SK-N-SH (cell line): ENCODE data around the gene ZSCAN30. TPM values are rescaled to one million over a fixed set of nuclear protein-coding genes. Genes with fewer than 3 reads are reported as not detected.

Experiments
- CTCF ChIA-PET: fragments of 300-600, 350-600 bp; formaldehyde crosslinking; extraction: SDS; loops from one replicate; lab custom pipeline; 2021; lab: Yijun Ruan, JAX
- POLR2A ChIA-PET: fragments of 350-600 bp; sonication (Branson Sonifier 250); formaldehyde crosslinking; extraction: SDS; loops from one replicate; lab custom pipeline; 2020; ENCODE audit warnings: antibody characterized with exemption, inconsistent platforms; lab: Yijun Ruan, JAX
- DNase-seq: peaks from one replicate; pipeline ENCODE4 v3.0.0; 2012
- H2AFZ ChIP-seq: fragments of 200-600 bp; sonication (generic); 2 replicates; pipeline ENCODE4 v1.8.1; 2016; ENCODE audit warnings: antibody characterized with exemption, mild to moderate bottlenecking, low read depth
- H3F3A ChIP-seq: fragments of 200-600 bp; sonication (generic); replicated peaks from 2 replicates; pipeline ENCODE3; 2016; ENCODE audit warnings: antibody characterized with exemption, mild to moderate bottlenecking; ENCODE audit not compliant: insufficient read depth
- H3K27ac ChIP-seq, 2 experiments: fragments of 200-500 bp in 1 of 2; fragments of 200-600 bp in 1 of 2; sonication (Bioruptor generic) in 1 of 2; sonication (generic), shearing (Covaris generic) in 1 of 2; 2 replicates each; pipeline versions ENCODE4 v1.5.1 to v1.6.1; 2014 to 2016; ENCODE audit warnings: low read depth in 2 of 2, inconsistent platforms in 1 of 2, low read length in 1 of 2, mild to moderate bottlenecking in 1 of 2, mixed read lengths in 1 of 2
- H3K27me3 ChIP-seq: fragments of 200-600 bp; sonication (generic), shearing (Covaris generic); 2 replicates; pipeline ENCODE4 v1.6.1; 2016; ENCODE audit warnings: mixed run types; ENCODE audit not compliant: insufficient read depth
- H3K36me3 ChIP-seq, 2 experiments: fragments of 200-500 bp in 1 of 2; fragments of 200-600 bp in 1 of 2; sonication (Bioruptor generic) in 1 of 2; sonication (generic) in 1 of 2; replicated peaks in 1 of 2; 2 replicates each; pipeline versions ENCODE3 to v1.5.1; 2014 to 2016; ENCODE audit warnings: low read length in 1 of 2, mild to moderate bottlenecking in 1 of 2; ENCODE audit not compliant: insufficient read depth in 2 of 2, control insufficient read depth in 1 of 2
- H3K4me1 ChIP-seq, 2 experiments: fragments of 200-500 bp in 1 of 2; fragments of 200-600 bp in 1 of 2; sonication (Bioruptor generic) in 1 of 2; sonication (generic), shearing (Covaris generic) in 1 of 2; 2 replicates each; pipeline versions ENCODE4 v1.5.1 to v1.6.1; 2014 to 2016; ENCODE audit warnings: low read depth in 1 of 2, low read length in 1 of 2, mixed run types in 1 of 2; ENCODE audit not compliant: insufficient read depth in 2 of 2, control insufficient read depth in 1 of 2
- H3K4me2 ChIP-seq: fragments of 200-600 bp; sonication (generic), shearing (Covaris generic); 2 replicates; pipeline ENCODE4 v1.6.1; 2017; ENCODE audit warnings: mixed run types
- H3K4me3 ChIP-seq, 2 experiments: fragments of 200-500 bp in 1 of 2; fragments of 200-600 bp in 1 of 2; sonication (Bioruptor generic) in 1 of 2; sonication (generic), shearing (Covaris generic) in 1 of 2; 2 replicates each; pipeline versions ENCODE4 v1.5.1 to v1.8.1; 2014 to 2016; ENCODE audit warnings: low read depth in 2 of 2, inconsistent platforms in 1 of 2, low read length in 1 of 2, mild to moderate bottlenecking in 1 of 2, mixed read lengths in 1 of 2, moderate library complexity in 1 of 2
- H3K79me2 ChIP-seq: fragments of 200-600 bp; sonication (generic); 2 replicates; pipeline ENCODE4 v1.8.1; 2017; ENCODE audit warnings: mild to moderate bottlenecking; ENCODE audit not compliant: insufficient read depth
- H3K9ac ChIP-seq: fragments of 200-600 bp; sonication (generic); 2 replicates; pipeline ENCODE4 v1.6.1; 2017; ENCODE audit warnings: mixed run types
- H3K9me2 ChIP-seq: fragments of 200-600 bp; sonication (generic); 2 replicates; pipeline ENCODE4 v1.6.1; 2017; ENCODE audit warnings: mixed run types
- H3K9me3 ChIP-seq: fragments of 200-600 bp; sonication (generic); 2 replicates; pipeline ENCODE4 v1.6.1; 2017; ENCODE audit warnings: mixed run types, mild to moderate bottlenecking, moderate library complexity
- H4K20me1 ChIP-seq: fragments of 200-600 bp; sonication (generic); 2 replicates; pipeline ENCODE4 v1.6.1; 2017; ENCODE audit warnings: mild to moderate bottlenecking, mixed run types; ENCODE audit not compliant: insufficient read depth
- FOSL2 ChIP-seq: IDR thresholded peaks from 2 replicates; pipeline ENCODE4 v1.4.0; 2012; ENCODE audit warnings: low read depth, mild to moderate bottlenecking, moderate library complexity, borderline replicate concordance
- GATA2 ChIP-seq: sonication (generic); formaldehyde crosslinking; IDR thresholded peaks from 2 replicates; pipeline ENCODE4 v1.5.0; 2020; ENCODE audit warnings: mild to moderate bottlenecking, missing genetic modification reagents
- IRF3 ChIP-seq: fragments of 150-350 bp; IDR thresholded peaks from 2 replicates; pipeline ENCODE4 v1.6.1; 2016; ENCODE audit warnings: mild to moderate bottlenecking, low read depth, low read length
- MAX ChIP-seq: IDR thresholded peaks from 2 replicates; pipeline ENCODE4 v1.4.0; 2012; ENCODE audit warnings: low read depth
- MEF2A ChIP-seq: IDR thresholded peaks from 2 replicates; pipeline ENCODE4 v1.4.0; 2012; ENCODE audit warnings: low read depth, borderline replicate concordance
- NFIC ChIP-seq: IDR thresholded peaks from 2 replicates; pipeline ENCODE4 v1.4.0; 2012; ENCODE audit warnings: borderline replicate concordance
- RCOR1 ChIP-seq: fragments of 150-350 bp; IDR thresholded peaks from 2 replicates; pipeline ENCODE4 v1.6.1; 2017; ENCODE audit warnings: antibody characterized with exemption, low read length
- REST ChIP-seq: IDR thresholded peaks from 2 replicates; pipeline ENCODE4 v1.6.1; 2012; ENCODE audit warnings: mild to moderate bottlenecking, low read depth, low read length, moderate library complexity
- USF1 ChIP-seq: IDR thresholded peaks from 2 replicates; pipeline ENCODE4 v1.4.0; 2012; ENCODE audit warnings: low read depth, borderline replicate concordance
- USF2 ChIP-seq: fragments of 150-350 bp; IDR thresholded peaks from 2 replicates; pipeline ENCODE4 v1.6.1; 2017; ENCODE audit warnings: antibody characterized with exemption, low read length, low read depth, borderline replicate concordance
- YY1 ChIP-seq: IDR thresholded peaks from 2 replicates; pipeline ENCODE4 v1.4.0; 2012; ENCODE audit warnings: low read depth, mild to moderate bottlenecking
- WGBS: methylation state at CpG from one replicate; pipeline ENCODE4 v1.1.6; 2017; ENCODE audit warnings: low lambda C conversion rate; 5-methylcytosine and 5-hydroxymethylcytosine counted together
- polyA plus RNA-seq, 3 experiments: library from polyadenylated mRNA; depleted of rRNA; stranded (reverse); fragments of >200 nt; gene quantifications; 2 replicates each; pipeline ENCODE4 v1.2.3, GENCODE V29; 2012

ZSCAN30 gene
- polyA plus RNA-seq, 1 of the 3 experiments (the other 2 are of a cell fraction), result 5.9 TPM

- POLR2A ChIA-PET, result no interaction called here
- no peak for TF ChIP-seq MEF2A
- no peak for TF ChIP-seq MAX
- no peak for TF ChIP-seq YY1
- TF ChIP-seq IRF3, result no peak
- TF ChIP-seq FOSL2, result no peak
- no peak for TF ChIP-seq RCOR1
- no peak for TF ChIP-seq NFIC
- TF ChIP-seq GATA2 (CRISPR knock-in tag), result no peak
- TF ChIP-seq, all 33 proteins: peak for 0
- Histone ChIP-seq H3K9ac (no peak overlapping the region), H3K27ac (no peak overlapping the region; a peak in 1 of 4 replicates), H3K36me3 (peaks cover 0 to 10% of the 10 kb centered on the region in 2 experiments), H3K27me3 (no peaks in the 10 kb centered on the region), H3K9me3 (0 out of 2 replicates have a peak, but pooled peaks cover 12% of the 10 kb centered on the region), H4K20me1 (no peaks in the 10 kb centered on the region), H3K4me1 (no peaks in the 10 kb centered on the region), H2AFZ (no peak overlapping the region), H3K79me2 (no peaks in the 10 kb centered on the region), H3F3A (no peaks in the 10 kb centered on the region), H3K4me3 (no peak overlapping the region), H3K9me2 (no peaks in the 10 kb centered on the region), H3K4me2 (no peak overlapping the region)
- 38% methylated on average over 2 of the region's 2 CpGs for WGBS
- no peak for DNase-seq
- CTCF ChIA-PET, result no interaction called here
These were observed 35.1 kb upstream of the ZSCAN30 start for GRCh38 chr18:35324926-35325655.

GRCh38 chr18:35322486-35323458 is 32.7 kb upstream of the ZSCAN30 start:
- H3K9me3 ChIP-seq, result 0 out of 2 replicates have a peak, but pooled peaks cover 4% of the 10 kb centered on the region
- ChIA-PET POLR2A (no interaction called here), CTCF (no interaction called here)
- no peaks in the 10 kb centered on the region for H3F3A ChIP-seq
- no peak overlapping the region for H3K9ac ChIP-seq
- no peak overlapping the region for H2AFZ ChIP-seq
- H3K4me3 ChIP-seq, result no peak overlapping the region
- H4K20me1 ChIP-seq, result no peaks in the 10 kb centered on the region
- TF ChIP-seq USF1 (no peak), USF2 (no peak), RCOR1 (no peak), REST (no peak)
- peaks cover 0 to 2% of the 10 kb centered on the region in 2 experiments; a peak in 1 of 4 replicates for H3K4me1 ChIP-seq
- no peaks in the 10 kb centered on the region for H3K9me2 ChIP-seq
- no peak for DNase-seq
- no peak overlapping the region for H3K27ac ChIP-seq
- 61% methylated on average over 3 of the region's 3 CpGs for WGBS
- no peaks in the 10 kb centered on the region for H3K27me3 ChIP-seq
- H3K79me2 ChIP-seq, result no peaks in the 10 kb centered on the region
- no peak overlapping the region for H3K4me2 ChIP-seq
- peaks cover 0 to 10% of the 10 kb centered on the region in 2 experiments for H3K36me3 ChIP-seq
